MM.1S (cell line): Measurements from ENCODE around the gene KIF14.
"Not testable (repeated sequence)": the region's sequence is repeated elsewhere in the genome, so short reads cannot be mapped to it uniquely, and the experiment has no call there.

Experiments
- CTCF ChIP-seq: fragments of 300-600 bp; sonication (generic); IDR thresholded peaks from 2 replicates; pipeline ENCODE4 v1.5.1; 2016; ENCODE audit warnings: antibody characterized with exemption, low read length, mixed read lengths
- EZH2 ChIP-seq: fragments of 300-600 bp; sonication (generic); optimal IDR thresholded peaks from 2 replicates; pipeline ENCODE3; 2017; ENCODE audit warnings: low read depth, mild to moderate bottlenecking, antibody characterized with exemption, low read length, mixed read lengths
- EZH2phosphoT487 ChIP-seq: fragments of 300-600 bp; sonication (generic); IDR thresholded peaks from 2 replicates; pipeline ENCODE4 v1.6.1; 2018; ENCODE audit warnings: antibody characterized with exemption, low read length

- TF ChIP-seq CTCF, EZH2phosphoT487, EZH2: not testable (repeated sequence)
These were observed 67.8 kb downstream of the KIF14 start for GRCh38 chr1:200552737-200553136.
